ENCODE measurements around the gene PLIN5.
"Not testable (repeated sequence)": the region's sequence is repeated elsewhere in the genome, so short reads cannot be mapped to it uniquely, and the experiment has no call there.

The PLIN5 gene

GRCh38 chr19:4542896-4543841 is 8.1 kb upstream of the PLIN5 start:
- no peak overlapping the region for H3K4me3 ChIP-seq (ENCODE audit: low read depth, low read length)
- TF ChIP-seq CTCF (IDR thresholded peaks at IDR 0.05; ENCODE audit: low read depth, low read length), result no peak
- DNase-seq (ENCODE audit: low read depth, low spot score), result no peak
- in situ Hi-C loops (cut with HindIII; ENCODE audit: low sequenced_read_pairs), result no loop called here

GRCh38 chr19:4541806-4542145 is 6.8 kb upstream of the PLIN5 start:
- in situ Hi-C loops (cut with HindIII; ENCODE audit: low sequenced_read_pairs); H3K4me3 ChIP-seq (ENCODE audit: low read depth, low read length); DNase-seq (ENCODE audit: low read depth, low spot score): not testable (repeated sequence)

- no peak for TF ChIP-seq CTCF (IDR thresholded peaks at IDR 0.05; ENCODE audit: low read depth, low read length)
- no peak overlapping the region for H3K4me3 ChIP-seq (ENCODE audit: low read depth, low read length)
- DNase-seq (ENCODE audit: low read depth, low spot score), result no peak
- in situ Hi-C loops (cut with HindIII; ENCODE audit: low sequenced_read_pairs), result no loop called here
Observed at GRCh38 chr19:4541114-4541805, 6.2 kb upstream of the PLIN5 start.

- no peak within 1 kb of the TSS for H3K4me3 ChIP-seq (ENCODE audit: low read depth, low read length)
- in situ Hi-C loops (cut with HindIII; ENCODE audit: low sequenced_read_pairs), result no loop called here
- no peak for DNase-seq (ENCODE audit: low read depth, low spot score)
- no peak for TF ChIP-seq CTCF (IDR thresholded peaks at IDR 0.05; ENCODE audit: low read depth, low read length)
Observed at GRCh38 chr19:4539693-4540581, 4.9 kb upstream of the PLIN5 start, which contains the start of gene LRG1. TSS of gene LRG1 (minus strand) at chr19:4540036. CDS start at chr19:4540013, 23 bp downstream.

- DNase-seq (ENCODE audit: low read depth, low spot score), result no peak
- no peak for TF ChIP-seq CTCF (IDR thresholded peaks at IDR 0.05; ENCODE audit: low read depth, low read length)
- H3K4me3 ChIP-seq (ENCODE audit: low read depth, low read length), result no peak overlapping the region
- in situ Hi-C loops (cut with HindIII; ENCODE audit: low sequenced_read_pairs), result no loop called here
Observed at GRCh38 chr19:4539169-4539692, 4.2 kb upstream of the PLIN5 start.

GRCh38 chr19:4538601-4538954 is 3.6 kb upstream of the PLIN5 start:
- in situ Hi-C loops (cut with HindIII; ENCODE audit: low sequenced_read_pairs), result no loop called here
- DNase-seq (ENCODE audit: low read depth, low spot score), result no peak
- no peak overlapping the region for H3K4me3 ChIP-seq (ENCODE audit: low read depth, low read length)
- no peak for TF ChIP-seq CTCF (IDR thresholded peaks at IDR 0.05; ENCODE audit: low read depth, low read length)

Data from astrocyte of the spinal cord (primary cell).